H1 (cell line): ENCODE measurements around the gene LGALS12. TPM values are rescaled to one million over a fixed set of nuclear protein-coding genes. Genes with fewer than 3 reads are reported as not detected.

Source experiments
- RFX5 ChIP-seq: IDR thresholded peaks from 2 replicates; pipeline ENCODE4 v1.6.1; 2011; ENCODE audit warnings: low read depth, low read length, improper control_type of control experiment, borderline replicate concordance
- polyA plus RNA-seq, 7 experiments: library from polyadenylated mRNA; depleted of rRNA in 3 of 7; stranded (reverse) in 5 of 7; unstranded in 2 of 7; fragments of >200 nt in 5 of 7; fragments of 200-250 nt in 2 of 7; gene quantifications; 1 replicate in 5 of 7; 2 replicates in 1 of 7; 4 replicates in 1 of 7; pipeline versions ENCODE4 v1.2.1 to v1.2.3, GENCODE V29; 2011 to 2013; ENCODE audit warnings: missing spikeins in 2 of 7, mixed read lengths in 2 of 7
- total RNA-seq: library from RNA; stranded (reverse); fragmentation: NEBNext Ultra II Directional; extraction: Animal tissue kit (Norgen Biotek cat#: 25700); gene quantifications from 2 replicates; pipeline ENCODE4 v1.2.1, GENCODE V29; 2021
- TF ChIP-seq, protein P1 (sequence below): IDR thresholded peaks from 2 replicates; pipeline ENCODE4 v1.6.1; 2011; ENCODE audit warnings: low read length, improper control_type of control experiment

LGALS12 gene
- total and polyA plus RNA-seq, 2 of the 8 experiments (the other 6 are each of a cell fraction or from before 2014, with no cell fraction given): 1.6 to 2.9 TPM

DNA sequence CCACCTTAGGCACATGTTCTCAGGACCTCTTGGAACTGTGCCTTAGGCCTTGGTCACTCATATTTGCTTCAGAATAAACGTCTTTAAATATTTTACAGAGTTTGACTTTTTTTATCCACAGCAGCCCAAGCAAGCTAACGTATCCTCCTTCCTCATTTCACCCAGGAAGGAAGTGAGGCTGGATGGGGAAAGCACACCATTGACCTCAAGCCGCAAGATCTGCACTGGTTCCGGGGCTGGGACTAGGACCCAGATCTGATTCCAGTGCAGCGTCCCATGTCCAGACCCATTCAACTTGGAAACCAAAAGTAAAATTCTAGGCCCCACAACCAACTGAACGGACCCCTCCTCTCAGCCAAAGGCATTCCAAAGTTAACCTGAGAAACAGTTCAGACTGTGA lies 2.4 kb upstream of the LGALS12 start (continued):
- TF ChIP-seq, protein P1, sequence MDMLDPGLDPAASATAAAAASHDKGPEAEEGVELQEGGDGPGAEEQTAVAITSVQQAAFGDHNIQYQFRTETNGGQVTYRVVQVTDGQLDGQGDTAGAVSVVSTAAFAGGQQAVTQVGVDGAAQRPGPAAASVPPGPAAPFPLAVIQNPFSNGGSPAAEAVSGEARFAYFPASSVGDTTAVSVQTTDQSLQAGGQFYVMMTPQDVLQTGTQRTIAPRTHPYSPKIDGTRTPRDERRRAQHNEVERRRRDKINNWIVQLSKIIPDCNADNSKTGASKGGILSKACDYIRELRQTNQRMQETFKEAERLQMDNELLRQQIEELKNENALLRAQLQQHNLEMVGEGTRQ: no peak
- no peak for TF ChIP-seq RFX5
